OCI-LY7 (cell line): ENCODE data around the gene HAAO. TPM values are rescaled to one million over a fixed set of nuclear protein-coding genes. Genes with fewer than 3 reads are reported as not detected.

Experiments
- BruUV-seq: library from RNA; stranded (reverse); fragments of 400-500 nt; replicated peaks from 2 replicates; lab custom pipeline; 2021; lab: Mats Ljungman, UMichigan
- CTCF ChIA-PET: fragments of 300-600 bp; sonication (Branson Sonifier 250); formaldehyde crosslinking; loops from one replicate; lab custom pipeline; 2022; ENCODE audit warnings: antibody characterized with exemption; ENCODE audit not compliant: unreplicated experiment; lab: Charles Lee
- POLR2A ChIA-PET: fragments of 300-600 bp; sonication (Branson Sonifier 250); formaldehyde crosslinking; loops from one replicate; lab custom pipeline; 2022; ENCODE audit warnings: antibody characterized with exemption; lab: Charles Lee
- DNase-seq: peaks from one replicate; pipeline ENCODE4 v3.0.0-alpha.2; 2015; ENCODE audit warnings: low spot score
- H2AFZ ChIP-seq: fragments of 200-600 bp; sonication (generic), shearing (Covaris generic); 2 replicates; pipeline ENCODE4 v1.6.1; 2014; ENCODE audit warnings: mild to moderate bottlenecking, antibody characterized with exemption, low read length, moderate library complexity
- H3K27ac ChIP-seq: fragments of 200-600 bp; sonication (generic); 2 replicates; pipeline ENCODE4 v1.5.1; 2014; ENCODE audit warnings: mixed run types, low read depth, mild to moderate bottlenecking, moderate library complexity, low read length, inconsistent platforms; ENCODE audit not compliant: poor library complexity, severe bottlenecking
- H3K36me3 ChIP-seq: fragments of 200-600 bp; sonication (generic); 2 replicates; pipeline ENCODE4 v1.6.1; 2014; ENCODE audit warnings: mild to moderate bottlenecking, antibody characterized with exemption, low read length, moderate library complexity, mixed read lengths; ENCODE audit not compliant: insufficient read depth
- H3K4me1 ChIP-seq: fragments of 200-600 bp; sonication (generic); 2 replicates; pipeline ENCODE4 v1.5.1; 2014; ENCODE audit warnings: mild to moderate bottlenecking, low read length; ENCODE audit not compliant: insufficient read depth, poor library complexity, severe bottlenecking
- H3K4me2 ChIP-seq: fragments of 200-600 bp; sonication (generic); 2 replicates; pipeline ENCODE4 v1.6.1; 2014; ENCODE audit warnings: mild to moderate bottlenecking, low read length
- H3K4me3 ChIP-seq: fragments of 200-600 bp; sonication (generic); 2 replicates; pipeline ENCODE4 v1.5.1; 2014; ENCODE audit warnings: mild to moderate bottlenecking, low read depth, low read length; ENCODE audit not compliant: poor library complexity, severe bottlenecking
- H3K79me2 ChIP-seq: fragments of 200-600 bp; sonication (generic); 2 replicates; pipeline ENCODE4 v1.6.1; 2016; ENCODE audit warnings: low read depth, mild to moderate bottlenecking, low read length, moderate library complexity, mixed read lengths; ENCODE audit not compliant: insufficient read depth
- H3K9me2 ChIP-seq: fragments of 200-600 bp; sonication (generic); 2 replicates; pipeline ENCODE4 v1.6.1; 2016; ENCODE audit warnings: mild to moderate bottlenecking, low read length, mixed read lengths; ENCODE audit not compliant: insufficient read depth
- H3K9me3 ChIP-seq: fragments of 200-600 bp; sonication (generic); 2 replicates; pipeline ENCODE4 v1.6.1; 2014; ENCODE audit warnings: mild to moderate bottlenecking, mixed run types, low read length, mixed read lengths
- H4K20me1 ChIP-seq: fragments of 200-600 bp; sonication (generic); 2 replicates; pipeline ENCODE4 v1.6.1; 2014; ENCODE audit warnings: mild to moderate bottlenecking, antibody characterized with exemption, low read length, moderate library complexity, mixed read lengths; ENCODE audit not compliant: insufficient read depth
- EZH2phosphoT487 ChIP-seq: fragments of 200-600 bp; sonication (generic); IDR thresholded peaks from 2 replicates; pipeline ENCODE4 v1.6.1; 2018; ENCODE audit warnings: low read depth, borderline replicate concordance, mild to moderate bottlenecking, mixed run types, antibody characterized with exemption, low read length, moderate library complexity, mixed read lengths
- intact Hi-C: fragments of 100-400 bp; cut with micrococcal nuclease; formaldehyde crosslinking; loops from one replicate; pipeline ENCODE4 v1.10.0; 2022; ENCODE audit not compliant: unreplicated experiment
- total RNA-seq, 2 experiments: library from RNA; depleted of rRNA in 1 of 2; stranded (reverse); fragments of >200 nt in 1 of 2; shearing (Covaris generic) in 1 of 2; gene quantifications; 2 replicates each; pipeline ENCODE4 v1.2.3, GENCODE V29; 2014 to 2022
- TF ChIP-seq, protein P1 (sequence below): fragments of 200-600 bp; sonication (generic); conservative IDR thresholded peaks from 2 replicates; pipeline ENCODE4 v1.5.1; 2014; ENCODE audit warnings: mild to moderate bottlenecking, antibody characterized with exemption, low read length, moderate library complexity, mixed read lengths

Gene HAAO
- total RNA-seq, 2 experiments from 2014 or later = not detected

DNA sequence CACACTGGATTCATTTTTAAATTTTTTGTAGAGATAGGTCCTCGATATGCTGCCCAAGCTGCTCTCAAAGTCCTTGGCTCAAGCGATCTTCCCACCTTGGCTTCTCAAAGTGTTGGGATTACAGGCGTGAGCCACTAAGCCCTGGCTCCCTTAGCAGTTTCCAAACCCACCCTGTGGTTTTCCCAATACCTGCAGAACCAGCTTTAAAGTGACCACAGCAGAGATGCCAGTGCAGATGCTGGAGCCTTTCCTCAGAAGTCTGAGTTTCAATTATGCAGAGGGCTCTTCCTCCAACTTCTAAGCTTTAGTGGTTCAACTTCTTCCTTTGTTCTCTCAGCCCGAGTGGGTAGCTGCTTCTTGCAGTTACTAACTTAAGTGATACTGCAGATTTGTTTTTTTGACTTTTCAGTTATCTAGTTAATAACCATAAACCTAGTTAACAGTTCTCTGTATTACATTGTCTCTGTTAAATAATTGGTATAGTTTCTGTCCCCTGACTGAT lies 8.1 kb upstream of the HAAO start:
- no peaks in the 10 kb centered on the region for H3K4me1 ChIP-seq
- H3K4me3 ChIP-seq = no peak overlapping the region
- no peaks in the 10 kb centered on the region for H3K9me2 ChIP-seq
- TF ChIP-seq, protein P1, sequence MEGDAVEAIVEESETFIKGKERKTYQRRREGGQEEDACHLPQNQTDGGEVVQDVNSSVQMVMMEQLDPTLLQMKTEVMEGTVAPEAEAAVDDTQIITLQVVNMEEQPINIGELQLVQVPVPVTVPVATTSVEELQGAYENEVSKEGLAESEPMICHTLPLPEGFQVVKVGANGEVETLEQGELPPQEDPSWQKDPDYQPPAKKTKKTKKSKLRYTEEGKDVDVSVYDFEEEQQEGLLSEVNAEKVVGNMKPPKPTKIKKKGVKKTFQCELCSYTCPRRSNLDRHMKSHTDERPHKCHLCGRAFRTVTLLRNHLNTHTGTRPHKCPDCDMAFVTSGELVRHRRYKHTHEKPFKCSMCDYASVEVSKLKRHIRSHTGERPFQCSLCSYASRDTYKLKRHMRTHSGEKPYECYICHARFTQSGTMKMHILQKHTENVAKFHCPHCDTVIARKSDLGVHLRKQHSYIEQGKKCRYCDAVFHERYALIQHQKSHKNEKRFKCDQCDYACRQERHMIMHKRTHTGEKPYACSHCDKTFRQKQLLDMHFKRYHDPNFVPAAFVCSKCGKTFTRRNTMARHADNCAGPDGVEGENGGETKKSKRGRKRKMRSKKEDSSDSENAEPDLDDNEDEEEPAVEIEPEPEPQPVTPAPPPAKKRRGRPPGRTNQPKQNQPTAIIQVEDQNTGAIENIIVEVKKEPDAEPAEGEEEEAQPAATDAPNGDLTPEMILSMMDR = no peak
- no peak for TF ChIP-seq EZH2phosphoT487
- no TSS peak for BruUV-seq
- H3K36me3 ChIP-seq = no peaks in the 10 kb centered on the region
- ChIA-PET POLR2A (no interaction called here), CTCF (interaction anchor here (0.6 kb wide), 1 partner anchor 305 kb away, joined by 3 read pairs; no protein-coding TSS in a partner anchor)
- H3K27ac ChIP-seq = no peak overlapping the region
- no peak overlapping the region for H2AFZ ChIP-seq
- H3K9me3 ChIP-seq = no peaks in the 10 kb centered on the region
- no peak overlapping the region for H3K4me2 ChIP-seq
- intact Hi-C loops = no loop called here
- DNase-seq = no peak
- H3K79me2 ChIP-seq = no peaks in the 10 kb centered on the region
- H4K20me1 ChIP-seq = no peaks in the 10 kb centered on the region

DNA sequence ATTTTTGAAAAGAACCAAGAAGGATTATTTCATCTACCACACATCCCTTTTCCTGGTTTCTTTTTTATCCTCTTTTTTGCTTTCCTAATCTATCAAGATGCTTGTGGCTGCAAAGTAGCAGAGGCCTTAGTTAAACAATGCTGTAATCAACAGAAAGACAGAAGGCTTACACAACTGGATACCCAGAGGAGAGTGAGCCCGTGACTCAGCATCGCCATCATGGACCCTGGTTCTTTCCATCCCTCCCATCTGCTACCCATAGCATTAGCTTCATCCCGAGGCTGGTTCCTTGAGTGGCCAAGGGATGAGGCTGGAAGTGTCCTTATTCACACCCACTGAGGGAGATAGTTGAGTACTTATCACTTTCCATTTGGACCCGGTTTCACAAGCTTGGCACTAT lies 7.5 kb upstream of the HAAO start:
- Histone ChIP-seq H3K36me3 (no peaks in the 10 kb centered on the region), H3K4me1 (no peaks in the 10 kb centered on the region), H3K4me3 (no peak overlapping the region), H3K4me2 (no peak overlapping the region), H2AFZ (no peak overlapping the region), H3K79me2 (no peaks in the 10 kb centered on the region), H3K9me2 (no peaks in the 10 kb centered on the region), H3K9me3 (no peaks in the 10 kb centered on the region), H4K20me1 (no peaks in the 10 kb centered on the region), H3K27ac (no peak overlapping the region)
- intact Hi-C loops = no loop called here
- no peak for TF ChIP-seq EZH2phosphoT487
- TF ChIP-seq, protein P1 = no peak
- ChIA-PET POLR2A (no interaction called here), CTCF (no interaction called here)
- no peak for DNase-seq
- BruUV-seq = no TSS peak

DNA sequence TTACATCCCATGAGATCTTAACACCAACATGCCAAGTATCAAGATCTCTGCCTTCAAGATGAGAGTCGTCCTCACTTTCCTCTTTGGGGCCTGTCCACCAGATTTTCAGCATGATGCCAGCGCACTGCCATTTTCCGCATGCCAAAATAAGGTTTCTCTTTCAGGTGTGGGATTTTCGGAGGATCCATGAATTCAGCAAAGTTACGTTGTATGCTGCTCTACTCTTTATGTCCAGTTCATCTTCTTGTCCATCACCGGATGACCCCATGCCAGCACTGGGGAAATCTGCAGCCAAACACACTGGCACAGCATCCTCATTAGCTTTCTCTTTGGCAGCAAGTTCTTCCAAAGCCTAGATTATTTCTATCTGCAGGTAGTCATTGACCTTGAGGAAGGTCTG lies 4.9 kb upstream of the HAAO start:
- Histone ChIP-seq H4K20me1 (no peaks in the 10 kb centered on the region), H3K9me3 (no peaks in the 10 kb centered on the region), H2AFZ (no peak overlapping the region), H3K27ac (no peak overlapping the region), H3K4me1 (no peaks in the 10 kb centered on the region), H3K4me3 (no peak overlapping the region), H3K9me2 (no peaks in the 10 kb centered on the region), H3K79me2 (no peaks in the 10 kb centered on the region), H3K4me2 (no peak overlapping the region), H3K36me3 (no peaks in the 10 kb centered on the region)
- no peak for DNase-seq
- ChIA-PET CTCF (no interaction called here), POLR2A (interaction anchor here (1.3 kb wide), 1 partner anchor 8 kb away, joined by 3 read pairs; no protein-coding TSS in a partner anchor)
- TF ChIP-seq, protein P1 = no peak
- no peak for TF ChIP-seq EZH2phosphoT487
- intact Hi-C loops = no loop called here
- BruUV-seq = no TSS peak
